Left kidney (tissue), 2 donors: ENCODE results near the gene DSE. TPM values are rescaled to one million over a fixed set of nuclear protein-coding genes. Genes with fewer than 3 reads are reported as not detected.

Experiments used
- DNase-seq: peaks from one replicate; pipeline ENCODE4 v3.0.0-alpha.2; 2013
- polyA plus RNA-seq: library from polyadenylated mRNA; unstranded; fragments of 120-200 nt; gene quantifications from one replicate; pipeline ENCODE4 v1.2.1, GENCODE V29; 2013; ENCODE audit not compliant: insufficient read length

DSE gene
- polyA plus RNA-seq, 1 donor = 45.5 TPM

DNA sequence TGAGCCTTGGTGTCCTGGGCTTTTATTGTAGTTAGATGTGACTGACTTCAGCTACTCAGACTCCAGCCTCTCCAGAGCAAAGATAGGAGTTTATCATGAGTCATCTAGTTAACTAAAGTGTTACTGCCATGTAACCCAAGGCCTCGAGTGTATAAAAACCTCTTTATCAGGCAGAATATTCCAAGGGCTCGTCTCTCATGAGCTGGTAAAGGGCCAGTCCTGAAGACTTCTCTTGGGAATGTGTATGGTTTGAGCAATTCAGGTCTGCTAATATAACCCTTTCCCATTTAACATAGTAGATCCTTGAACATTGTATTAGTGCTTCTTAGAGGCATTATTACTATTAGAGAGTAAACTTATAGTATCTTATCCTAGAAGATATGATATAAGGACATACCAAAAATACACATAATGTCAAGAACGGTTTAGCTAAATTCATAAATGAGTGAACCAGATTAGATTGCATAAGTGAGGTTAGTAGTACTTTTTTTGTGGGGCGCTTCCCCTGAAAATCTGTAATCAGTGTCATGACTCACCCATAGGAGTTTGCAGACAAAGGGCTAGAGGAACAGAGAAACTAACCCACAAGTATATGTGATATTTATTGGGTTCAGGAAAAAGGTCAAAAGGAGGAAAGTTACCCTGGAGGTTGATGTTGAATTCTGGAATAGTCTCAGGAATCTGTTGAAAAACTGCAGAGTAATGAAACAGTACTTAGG lies 16.0 kb downstream of the DSE start:
- DNase-seq = no peak

DNA sequence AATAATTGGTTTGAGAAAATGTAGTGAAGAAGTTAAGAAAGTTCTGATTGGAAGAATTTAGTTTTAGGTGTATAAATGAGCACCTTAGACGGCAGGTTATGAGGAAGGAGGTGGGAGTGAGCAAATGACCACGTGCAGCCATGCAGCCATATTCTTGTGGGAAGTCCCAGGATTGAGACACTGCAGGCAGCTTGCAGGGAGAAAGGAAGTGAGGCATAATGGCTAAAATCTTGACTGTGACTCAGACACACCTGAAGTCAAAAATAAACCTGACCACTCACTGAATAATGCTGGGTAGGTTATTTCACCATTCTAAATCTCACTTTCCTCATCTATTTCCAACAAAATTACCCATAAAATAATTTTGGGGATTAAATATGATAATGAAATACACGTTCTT lies 16.6 kb downstream of the DSE start:
- no peak for DNase-seq

GRCh38 chr6:116388924-116389323 lies 18.2 kb downstream of the DSE start:
- no peak for DNase-seq

DNA sequence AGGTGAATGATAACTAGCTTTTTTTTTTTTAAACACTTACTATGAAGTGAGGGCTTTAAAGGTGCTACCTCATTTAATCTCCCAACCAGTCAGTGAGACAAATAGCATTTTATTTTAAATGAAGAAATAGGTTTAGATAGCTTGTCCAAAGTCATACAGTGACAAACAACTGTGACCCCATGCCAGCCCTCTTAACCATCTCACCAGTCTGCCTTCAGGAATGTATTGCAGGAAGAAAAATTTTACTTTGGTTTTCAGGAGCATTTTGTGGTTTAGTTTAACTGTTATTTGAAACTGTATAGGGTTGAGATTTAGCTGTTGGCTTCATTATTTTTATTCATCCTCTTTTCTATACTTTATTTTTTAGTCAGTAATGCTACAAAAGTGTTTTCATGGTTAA lies 18.6 kb downstream of the DSE start:
- DNase-seq = no peak

GRCh38 chr6:116390581-116390980 lies 19.8 kb downstream of the DSE start:
- DNase-seq = no peak

GRCh38 chr6:116392132-116393013 lies 21.6 kb downstream of the DSE start:
- DNase-seq = no peak

GRCh38 chr6:116393430-116393829 lies 22.7 kb downstream of the DSE start:
- no peak for DNase-seq

DNA sequence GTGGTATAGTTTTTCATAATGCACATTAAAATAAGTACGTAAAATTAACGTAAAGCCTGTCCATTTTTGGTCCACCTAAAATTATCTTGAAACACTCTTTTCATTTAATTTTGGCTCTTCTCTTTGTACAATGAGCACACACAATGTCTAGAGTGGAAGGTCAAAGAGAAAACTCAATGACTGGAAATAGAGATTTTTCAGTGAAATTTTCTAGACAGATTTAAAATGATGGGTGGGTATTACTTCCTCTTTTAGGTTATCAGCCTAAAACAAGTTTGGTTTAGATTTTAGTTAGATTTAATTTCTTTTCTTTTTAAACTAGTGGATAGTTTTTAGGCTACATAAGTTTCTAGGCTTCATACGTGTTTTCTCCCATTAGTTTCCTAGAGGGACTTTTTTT lies 24.9 kb downstream of the DSE start:
- DNase-seq = no peak

DNA sequence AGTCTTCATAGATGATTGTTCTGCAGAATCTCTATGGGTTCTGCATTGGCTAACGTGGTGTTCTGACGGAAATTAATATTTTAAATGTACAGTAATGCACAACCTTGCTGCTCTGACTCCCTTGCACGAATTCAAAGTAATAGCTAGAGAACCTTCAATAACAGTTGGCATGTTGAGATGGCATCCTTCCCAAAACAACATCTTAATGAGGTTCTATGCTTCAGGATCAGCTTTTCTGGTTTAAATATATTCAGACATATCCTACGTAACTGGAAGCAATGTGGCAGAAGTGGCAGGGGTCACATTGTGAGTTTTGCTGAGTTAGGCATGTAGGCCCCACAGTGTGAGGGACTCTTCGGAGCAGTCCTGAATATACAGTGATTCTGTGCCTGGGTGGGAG lies 25.7 kb downstream of the DSE start:
- DNase-seq = no peak

DNA sequence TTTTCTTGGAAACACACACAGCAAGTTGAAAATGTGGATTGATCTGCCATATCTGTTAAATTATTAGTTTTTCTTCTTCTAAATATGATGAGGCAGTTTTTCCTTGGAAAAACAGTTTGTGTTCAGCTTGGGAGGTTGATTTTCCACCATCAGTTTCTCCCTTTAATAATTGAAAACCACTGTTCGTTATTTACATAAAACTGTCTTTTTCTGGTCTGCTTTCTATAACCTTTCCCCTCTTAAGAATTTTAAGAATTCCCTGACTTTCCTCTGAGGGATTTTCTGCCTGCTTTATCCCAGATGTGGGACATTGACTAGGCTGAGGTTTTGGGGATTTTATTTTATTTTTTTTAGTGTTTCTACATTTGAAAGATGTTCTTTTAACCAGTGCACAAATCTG lies 27.2 kb downstream of the DSE start:
- DNase-seq = no peak

GRCh38 chr6:116398316-116399010 lies 27.7 kb downstream of the DSE start:
- DNase-seq = no peak

DNA sequence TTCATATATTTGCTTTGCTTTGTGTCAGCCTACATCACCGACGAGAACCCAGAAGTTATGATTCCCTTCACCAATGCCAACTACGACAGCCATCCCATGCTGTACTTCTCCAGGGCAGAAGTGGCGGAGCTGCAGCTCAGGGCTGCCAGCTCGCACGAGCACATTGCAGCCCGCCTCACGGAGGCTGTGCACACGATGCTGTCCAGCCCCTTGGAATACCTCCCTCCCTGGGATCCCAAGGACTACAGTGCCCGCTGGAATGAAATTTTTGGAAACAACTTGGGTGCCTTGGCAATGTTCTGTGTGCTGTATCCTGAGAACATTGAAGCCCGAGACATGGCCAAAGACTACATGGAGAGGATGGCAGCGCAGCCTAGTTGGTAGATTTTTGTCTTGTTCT lies 28.5 kb downstream of the DSE start:
- DNase-seq = no peak

DNA sequence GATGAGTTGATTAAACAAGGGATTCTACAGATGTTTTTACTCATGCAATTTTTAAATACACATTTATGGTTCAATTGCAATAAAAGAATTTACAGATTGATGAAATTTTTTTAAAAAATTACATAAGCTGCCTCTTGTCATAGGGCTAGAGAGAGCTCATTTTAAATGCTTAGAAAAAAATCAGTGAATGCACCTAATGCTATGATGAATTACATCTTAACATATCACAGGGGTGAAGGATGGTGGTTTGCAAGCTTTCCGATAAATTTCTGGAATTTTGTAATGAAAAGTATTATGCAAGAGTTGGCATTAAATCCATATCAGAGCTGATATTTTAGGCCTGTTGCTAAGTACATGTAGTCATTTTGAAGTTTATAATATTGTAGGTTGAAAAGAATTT lies 29.6 kb downstream of the DSE start:
- DNase-seq = no peak

- DNase-seq = no peak
These were observed 31.6 kb downstream of the DSE start for GRCh38 chr6:116402108-116402937.

DNA sequence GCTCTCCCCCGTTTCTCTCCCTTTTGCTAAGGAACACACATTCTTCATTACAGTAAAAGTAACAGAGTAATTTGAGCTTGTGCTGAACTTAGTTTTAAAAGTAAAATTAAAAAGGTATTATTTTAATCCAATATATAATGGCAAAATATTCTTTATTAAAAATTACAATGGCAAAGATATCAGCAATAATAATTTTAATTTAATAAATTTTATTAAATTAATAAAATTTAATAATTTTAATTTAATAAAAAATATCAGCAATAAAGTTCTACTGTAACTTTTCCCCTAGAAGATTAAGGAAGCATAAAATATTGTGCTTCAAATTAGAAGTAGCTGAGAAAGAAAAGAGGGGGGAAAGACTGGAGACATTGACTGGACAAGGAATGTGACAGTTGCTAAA lies 32.5 kb downstream of the DSE start:
- DNase-seq = no peak

GRCh38 chr6:116404696-116405095 lies 33.9 kb downstream of the DSE start:
- no peak for DNase-seq

- no peak for DNase-seq
These were observed 34.4 kb downstream of the DSE start for GRCh38 chr6:116405138-116405537.

DNA sequence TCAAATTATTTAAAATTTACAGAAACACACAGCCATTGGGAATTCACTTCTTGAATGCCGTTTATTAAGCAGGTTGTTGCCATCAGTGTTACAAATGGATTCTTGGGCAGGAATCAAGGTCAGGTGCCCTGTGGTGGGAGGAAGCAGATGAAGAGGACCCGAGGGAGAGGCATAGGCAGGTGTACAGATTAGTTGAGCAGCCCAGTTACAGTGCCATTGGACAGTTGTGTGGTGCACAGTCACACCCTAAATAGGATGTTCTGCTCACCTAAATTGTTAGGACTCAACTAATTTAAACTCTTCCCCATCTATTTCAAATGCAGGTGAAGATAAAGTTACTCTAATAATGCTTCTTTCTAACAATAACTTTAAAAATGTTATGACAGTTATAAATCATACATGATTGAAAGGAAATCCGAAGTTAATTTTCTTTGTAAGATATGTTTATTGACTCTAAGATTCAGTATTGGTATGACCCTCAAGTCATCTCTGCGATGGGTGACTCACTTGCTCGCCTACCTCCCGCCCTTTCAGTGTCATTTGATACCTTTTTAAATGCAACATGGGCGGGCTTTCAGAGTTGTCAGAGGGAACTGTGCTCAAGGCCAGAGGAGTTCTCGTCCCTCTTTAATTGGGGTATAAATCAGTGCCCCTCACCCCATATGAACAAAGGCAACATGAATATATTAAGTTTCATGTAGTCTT lies 35.1 kb downstream of the DSE start:
- no peak for DNase-seq

DNA sequence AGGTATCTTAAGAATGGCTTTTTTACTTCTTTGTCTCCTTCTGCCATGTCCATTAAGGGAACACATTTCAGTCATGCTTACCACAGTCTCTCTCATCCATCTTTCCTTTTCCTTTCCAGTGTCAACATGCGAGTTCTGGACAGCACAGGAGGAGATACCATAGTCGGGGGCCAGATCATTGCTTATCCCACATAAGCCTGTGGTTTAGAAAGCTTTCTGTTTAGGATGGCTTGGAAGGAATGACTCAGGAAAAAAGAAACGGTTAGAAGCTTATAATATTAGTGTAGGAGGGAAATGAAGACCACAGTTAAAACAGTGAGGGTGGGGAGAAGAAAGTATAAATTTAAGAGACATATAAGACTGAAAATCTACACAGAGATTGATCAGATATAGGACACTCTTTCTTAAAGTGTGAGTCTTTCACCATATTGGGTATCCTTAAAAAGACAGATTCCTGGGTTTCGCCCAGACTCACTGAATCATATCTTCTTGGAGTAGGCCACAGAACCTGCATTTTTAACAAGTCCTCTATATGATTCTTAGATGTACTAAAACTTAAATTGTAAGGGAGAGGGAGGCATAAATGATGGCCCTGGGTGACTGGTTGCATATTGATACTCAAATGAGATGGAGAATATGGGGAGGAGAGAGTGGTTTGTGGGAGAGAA lies 36.1 kb downstream of the DSE start:
- no peak for DNase-seq

DNA sequence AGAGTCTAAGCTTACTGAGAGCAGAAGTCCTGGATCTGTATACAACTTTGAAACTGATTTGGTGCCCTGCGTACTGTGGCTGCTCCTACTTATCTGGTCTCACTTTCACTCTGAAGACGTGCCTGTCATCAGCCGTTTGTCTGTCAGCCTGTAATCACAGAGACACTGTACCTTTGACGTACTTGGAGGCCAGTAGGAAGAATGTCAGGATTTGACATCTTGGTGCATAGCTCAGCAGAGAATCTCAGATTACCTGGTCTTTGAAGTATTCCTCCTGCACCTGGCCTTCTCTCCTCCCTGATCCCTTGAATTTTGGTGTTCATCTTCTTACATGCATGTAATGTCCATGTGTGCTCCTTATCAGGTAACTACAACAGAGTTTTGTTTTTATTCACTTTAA lies 37.7 kb downstream of the DSE start:
- no peak for DNase-seq

- no peak for DNase-seq
These were observed 39.0 kb downstream of the DSE start for GRCh38 chr6:116409756-116410155.
